NCI-H446 treated with DMSO at 0.1 percent for 48 hours (cell line): ENCODE data around the gene LTC4S.
A peak's percentile ranks its signal among the peaks of the same experiment; 100 is the strongest.

Experiments
- DNase-seq: peaks from one replicate; lab custom pipeline; 2025; lab: John Stamatoyannopoulos, UW

LTC4S gene

GRCh38 chr5:179812135-179812825 is 18.5 kb downstream of the LTC4S start:
- DNase-seq = no peak

- DNase-seq = no peak
Measured at GRCh38 chr5:179812997-179813607, 19.3 kb downstream of the LTC4S start.

GRCh38 chr5:179814090-179814489 is 20.3 kb downstream of the LTC4S start:
- DNase-seq = no peak

DNA sequence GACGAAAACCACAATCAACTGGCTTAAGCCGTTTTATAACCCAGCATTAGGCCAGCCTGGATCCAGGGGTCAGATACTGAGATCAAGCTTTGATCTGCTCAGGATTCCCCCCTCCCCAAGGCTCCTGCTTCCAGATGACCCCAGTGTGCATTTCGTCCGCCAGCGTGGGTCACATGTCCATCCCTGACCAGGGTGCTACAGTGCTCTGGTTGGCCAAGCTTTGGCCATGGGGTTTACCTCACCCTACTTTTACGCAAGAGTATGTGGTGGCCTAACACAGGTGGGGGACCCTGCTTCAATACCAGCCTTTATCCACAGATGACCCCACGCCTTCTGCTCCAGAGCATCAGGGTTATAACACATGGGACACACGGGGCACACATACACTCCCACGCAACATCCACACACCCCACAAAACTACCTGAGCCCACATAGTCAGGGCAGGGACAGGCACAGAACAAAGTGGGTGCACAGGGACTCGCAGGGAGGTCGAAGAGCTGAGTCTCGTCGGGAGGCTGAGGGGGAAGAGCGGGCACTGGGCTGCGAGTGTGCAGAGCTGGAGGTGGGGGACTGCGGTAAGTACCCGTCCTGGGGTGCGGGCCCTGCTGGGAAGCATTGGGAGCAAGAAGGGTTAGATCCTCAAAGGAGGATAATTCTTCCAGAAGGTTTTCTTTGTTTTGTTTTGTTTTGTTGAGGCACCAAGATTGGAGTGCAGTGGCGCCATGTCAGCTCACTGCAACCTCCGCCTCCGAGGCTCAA is 21.9 kb downstream of the LTC4S start:
- DNase-seq = no peak

DNA sequence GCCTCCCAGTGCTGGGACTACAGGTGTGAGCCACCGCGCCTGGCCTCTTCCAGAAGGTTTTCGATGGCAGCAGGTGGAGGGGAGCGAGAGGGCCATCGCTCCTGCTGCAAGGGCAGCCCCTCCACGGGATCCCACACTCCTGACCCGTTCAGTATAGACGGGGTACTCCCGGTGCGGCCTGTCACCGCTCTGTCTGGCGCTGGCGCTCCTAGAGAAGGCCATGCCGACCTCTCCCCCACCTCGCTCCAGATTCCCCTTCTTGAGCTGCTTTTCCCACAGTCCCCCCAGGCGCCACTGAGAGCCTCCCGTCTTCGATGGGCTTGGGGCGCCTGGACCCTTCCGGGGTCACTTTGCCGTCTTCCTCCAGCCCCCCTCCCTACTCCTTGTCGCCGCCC is 22.6 kb downstream of the LTC4S start:
- no peak for DNase-seq

DNA sequence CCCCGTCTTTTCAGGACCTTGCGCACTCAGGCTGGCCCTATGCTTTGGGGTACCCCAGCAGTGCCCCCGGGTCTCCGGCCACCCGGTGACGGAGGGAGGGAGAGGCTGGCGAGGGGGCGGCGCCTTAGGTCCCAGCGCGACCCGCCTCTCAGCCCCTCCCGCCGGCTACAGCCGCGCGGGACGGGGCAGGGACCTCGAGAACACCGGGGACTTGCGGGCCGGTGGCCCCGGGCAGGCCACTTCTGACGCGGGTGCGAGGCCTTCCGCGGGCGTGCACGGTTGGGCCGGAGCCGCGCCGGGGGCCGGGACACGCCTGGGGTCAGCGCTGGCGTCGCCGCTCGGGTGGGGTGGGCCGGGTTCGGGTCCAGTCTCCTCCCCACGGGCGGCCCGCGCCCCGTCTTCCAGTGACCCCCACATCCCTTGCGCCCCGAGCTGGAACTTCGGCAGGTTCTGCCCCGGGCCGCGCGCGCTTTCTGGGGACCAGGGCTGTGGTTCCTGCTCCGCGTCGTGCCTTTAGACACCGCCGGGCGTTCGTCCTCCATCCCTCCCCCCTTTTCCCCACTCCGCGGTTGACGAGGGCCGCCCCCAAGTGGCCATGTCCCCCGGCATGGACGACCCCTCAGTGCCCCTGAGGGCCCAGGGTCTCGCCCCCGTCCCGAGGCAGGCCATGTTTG is 23.1 kb downstream of the LTC4S start:
- no peak for DNase-seq

DNA sequence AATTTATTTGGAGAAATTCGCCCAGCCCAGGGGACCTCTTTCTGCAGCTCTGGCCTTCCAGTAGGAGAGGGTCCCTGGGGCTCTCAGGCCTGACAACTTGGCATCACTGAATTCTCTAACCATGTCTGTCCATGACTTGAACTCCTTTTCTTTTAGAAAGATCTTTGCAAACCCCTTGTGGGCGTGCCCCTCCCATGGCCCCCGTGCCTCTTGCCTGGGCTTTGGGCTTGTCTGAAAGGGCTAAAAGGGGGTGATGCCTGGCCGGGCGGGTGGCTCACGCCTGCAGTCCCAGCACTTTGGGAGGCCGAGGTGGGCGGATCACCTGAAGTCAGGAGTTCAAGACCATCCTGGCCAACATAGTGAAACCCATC is 23.7 kb downstream of the LTC4S start:
- DNase-seq = no peak

DNA sequence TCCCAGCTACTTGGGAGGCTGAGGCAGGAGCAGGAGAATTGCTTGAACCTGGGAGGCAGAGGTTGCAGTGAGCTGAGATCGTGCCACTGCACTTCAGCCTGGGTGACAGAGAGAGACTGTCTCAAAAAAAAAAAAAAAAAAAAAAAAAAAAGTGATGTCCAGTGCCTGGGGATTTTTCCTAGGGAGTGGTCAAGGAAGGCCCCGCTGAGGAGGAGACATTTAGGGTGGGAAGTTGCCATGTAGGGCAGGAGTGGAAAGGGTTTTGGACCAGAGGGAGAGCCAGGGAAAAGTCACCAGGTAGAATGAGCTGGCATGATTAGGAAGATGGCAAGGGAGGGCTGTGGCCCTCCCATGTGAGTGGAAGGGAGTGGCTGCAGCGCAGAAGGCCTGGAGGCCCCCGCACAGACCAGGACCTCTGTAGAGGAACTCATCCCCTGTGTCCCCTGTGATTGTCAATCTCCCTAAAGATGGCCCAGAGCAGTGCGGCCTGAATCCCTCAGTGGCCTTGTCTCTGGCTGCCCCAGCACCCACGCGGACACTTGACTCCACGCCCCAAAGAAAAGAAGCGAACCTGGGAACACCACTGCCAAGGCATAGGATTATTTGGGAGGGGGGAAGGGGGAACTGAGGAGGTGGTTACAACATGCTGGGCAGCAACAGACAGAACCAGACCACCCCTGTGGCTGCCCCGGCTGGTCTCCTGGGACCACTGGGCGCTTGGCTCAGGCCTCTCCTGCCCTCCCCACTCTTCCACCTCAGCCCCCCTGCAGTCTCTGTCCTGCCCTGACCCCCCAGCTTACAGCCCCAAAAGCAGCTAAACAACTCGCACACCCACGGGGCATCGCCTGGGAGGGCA is 24.3 kb downstream of the LTC4S start:
- DNase-seq = no peak

GRCh38 chr5:179818746-179819295 is 25.0 kb downstream of the LTC4S start:
- no peak for DNase-seq

DNA sequence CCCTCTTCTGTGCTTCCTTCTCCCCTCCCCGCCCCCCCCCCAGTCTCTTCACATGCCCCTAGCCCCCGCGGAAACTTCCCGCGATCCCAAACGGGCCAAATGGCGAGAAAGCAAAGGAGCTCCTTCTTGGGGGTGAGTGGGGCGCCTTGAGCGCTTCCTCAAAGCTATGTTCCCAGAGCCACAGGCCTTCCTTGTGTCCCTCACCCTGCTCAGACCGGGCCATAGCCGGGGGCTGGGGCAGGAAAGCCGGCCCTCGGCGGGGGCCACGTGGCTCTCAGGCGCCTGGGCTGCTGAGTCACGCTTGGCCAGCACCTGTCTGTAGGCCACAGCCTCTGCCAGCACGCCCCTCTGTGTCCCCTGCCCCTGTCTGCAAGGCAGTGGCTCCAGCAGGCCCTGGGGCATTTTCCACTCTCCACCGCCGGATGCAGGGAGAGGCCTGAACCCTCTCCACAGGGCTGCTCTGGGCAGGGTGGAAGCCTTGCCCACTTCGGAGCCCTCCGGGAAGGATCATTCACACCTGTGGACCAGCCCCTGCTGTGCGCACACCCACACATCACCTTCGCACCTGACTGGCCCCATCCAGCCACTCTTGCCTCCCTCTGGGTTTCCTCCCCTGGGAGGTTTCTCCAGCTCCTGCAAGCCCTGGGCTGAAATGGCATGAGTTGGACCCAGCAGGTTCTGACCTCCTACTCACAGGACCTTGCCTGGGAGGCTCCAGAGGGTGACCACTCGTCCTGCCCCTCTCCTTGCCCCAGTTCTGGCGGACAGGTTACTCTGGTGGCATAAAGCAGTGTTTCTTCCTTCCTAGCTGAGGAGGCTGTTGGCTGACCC is 25.7 kb downstream of the LTC4S start:
- DNase-seq = no peak

- DNase-seq = no peak
Measured at GRCh38 chr5:179820127-179820482, 26.3 kb downstream of the LTC4S start.

DNA sequence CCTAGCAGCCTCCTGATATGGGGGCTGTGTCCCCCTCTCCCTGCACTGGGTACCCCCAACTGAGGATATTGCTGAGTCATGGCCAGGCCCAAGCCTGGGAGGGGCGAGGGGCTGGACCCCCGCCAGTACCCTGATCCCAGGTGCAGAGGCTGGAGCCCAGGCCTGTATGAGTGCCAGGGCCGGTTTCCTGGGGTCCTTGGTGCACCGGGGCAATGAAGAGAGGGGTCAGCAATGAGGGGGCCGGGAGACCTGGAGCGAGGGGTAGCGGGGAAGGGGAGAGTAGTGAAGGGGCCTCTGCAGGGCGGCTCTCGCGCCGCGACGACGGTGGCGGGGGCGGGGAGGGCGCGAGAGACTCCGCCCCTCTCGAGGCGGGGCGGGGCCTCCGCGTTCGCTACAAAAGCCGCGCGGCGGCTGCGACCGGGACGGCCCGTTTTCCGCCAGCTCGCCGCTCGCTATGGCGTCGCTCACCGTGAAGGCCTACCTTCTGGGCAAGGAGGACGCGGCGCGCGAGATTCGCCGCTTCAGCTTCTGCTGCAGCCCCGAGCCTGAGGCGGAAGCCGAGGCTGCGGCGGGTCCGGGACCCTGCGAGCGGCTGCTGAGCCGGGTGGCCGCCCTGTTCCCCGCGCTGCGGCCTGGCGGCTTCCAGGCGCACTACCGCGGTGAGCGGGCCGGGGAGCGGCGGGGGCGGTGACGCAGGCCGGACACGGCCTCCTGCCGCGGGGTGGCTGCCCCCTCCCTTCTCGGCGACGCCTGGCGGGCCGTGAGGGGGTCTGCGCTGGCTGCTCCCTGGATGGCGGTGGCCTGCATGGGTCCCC is 26.9 kb downstream of the LTC4S start, which contains the start of gene SQSTM1:
Gene SQSTM1 (plus strand): TSS at position 423 of the 815 bp plus-strand sequence. CDS start 32 bp downstream, at position 455.
- DNase-seq = no peak

GRCh38 chr5:179821298-179822058 is 27.7 kb downstream of the LTC4S start:
- peak; percentile 75 for DNase-seq

DNA sequence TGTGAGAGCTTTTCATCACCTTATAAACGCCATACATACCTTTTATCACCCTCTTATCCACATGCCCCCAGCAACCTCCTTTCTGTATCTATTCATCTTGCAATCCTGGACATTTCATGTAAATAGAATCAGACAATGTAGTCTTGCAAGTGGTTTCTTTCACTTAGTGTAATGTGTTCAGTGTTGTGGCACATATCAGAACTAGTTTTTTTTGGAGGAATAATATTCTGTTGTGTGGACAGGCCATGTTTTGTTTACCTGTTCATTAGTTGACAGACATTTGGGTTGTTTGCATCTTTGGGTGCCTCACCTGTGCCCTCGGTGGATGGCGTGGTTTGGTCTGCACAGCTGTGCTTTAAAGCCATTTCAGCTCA is 28.3 kb downstream of the LTC4S start:
- DNase-seq = no peak

DNA sequence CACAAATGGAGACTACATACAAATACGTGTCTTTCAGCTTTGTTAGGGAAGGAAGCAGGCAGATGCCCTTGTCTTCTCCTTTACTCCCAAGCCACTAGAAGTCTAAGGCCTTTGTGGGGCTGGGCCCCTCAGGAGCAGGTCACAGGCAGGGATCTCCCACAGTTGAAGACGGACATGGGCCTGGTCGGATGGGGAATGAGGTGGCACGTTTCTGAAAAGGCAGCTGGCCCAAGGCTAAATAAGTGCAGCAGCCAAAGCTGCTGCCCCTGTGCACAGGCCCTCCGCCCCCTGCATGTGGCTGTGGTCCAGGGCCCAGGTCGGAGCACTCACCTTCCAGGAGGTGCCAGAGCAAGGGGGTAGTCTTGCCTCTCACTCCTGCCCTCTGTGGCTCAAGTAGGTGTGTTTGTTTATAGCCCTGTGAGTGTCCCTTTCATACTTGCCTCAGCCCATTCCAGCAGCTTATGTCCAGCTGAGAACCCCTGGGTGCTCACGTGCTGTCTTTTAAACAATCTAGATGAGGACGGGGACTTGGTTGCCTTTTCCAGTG is 28.7 kb downstream of the LTC4S start:
- DNase-seq = no peak

GRCh38 chr5:179823937-179824744 is 30.4 kb downstream of the LTC4S start:
- no peak for DNase-seq

DNA sequence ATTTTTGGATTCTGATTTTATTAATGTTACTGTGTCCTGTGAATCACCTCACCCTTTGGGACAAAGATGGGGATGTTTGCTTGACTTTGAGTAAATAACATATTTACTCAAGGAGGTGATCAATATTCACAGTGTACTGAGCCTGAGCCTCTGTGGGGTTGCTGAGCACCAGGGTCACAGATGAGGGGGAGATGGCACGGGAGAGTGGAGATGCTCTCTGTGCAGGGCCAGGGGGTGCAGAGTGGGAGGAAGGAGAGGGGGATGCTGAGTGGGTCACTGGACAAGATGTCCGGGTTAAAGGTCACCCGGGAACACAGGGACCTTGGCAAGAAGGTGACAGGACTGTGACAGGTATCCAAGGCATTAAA is 30.9 kb downstream of the LTC4S start:
- no peak for DNase-seq

DNA sequence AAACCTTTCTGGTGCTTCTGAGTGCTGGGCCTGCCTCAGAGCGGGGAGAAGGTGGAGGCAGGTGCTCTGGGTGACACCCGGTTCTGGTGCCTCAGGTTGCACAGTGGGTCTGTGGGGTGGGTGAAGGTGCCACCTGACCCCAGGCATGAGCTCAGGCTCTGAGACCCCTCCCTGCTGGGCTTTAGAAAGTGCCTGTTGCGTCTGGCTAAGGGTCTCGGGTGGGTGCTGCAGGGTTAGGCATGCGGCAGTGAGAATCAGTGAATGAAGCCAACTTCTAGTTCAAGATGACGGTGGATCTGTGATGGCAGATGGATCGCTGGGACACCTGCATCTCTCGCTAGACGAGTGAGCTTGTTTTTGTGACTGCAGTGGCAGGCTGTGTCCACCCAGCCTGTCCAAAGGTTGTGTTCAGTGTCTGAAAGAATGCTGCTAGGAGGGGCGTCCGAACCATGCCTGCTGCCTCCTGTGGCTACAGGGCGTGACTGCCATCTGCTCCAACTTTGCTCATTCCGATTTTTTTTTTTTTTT is 31.9 kb downstream of the LTC4S start:
- DNase-seq = no peak
